HEK293 (cell line): ENCODE measurements around the gene TTC31.
A peak's percentile ranks its signal among the peaks of the same experiment; 100 is the strongest.

ENCODE experiments used
- CTCF ChIA-PET: fragments of 350-600 bp; formaldehyde crosslinking; extraction: SDS; loops from one replicate; lab custom pipeline; 2021; ENCODE audit warnings: antibody characterized with exemption; lab: Yijun Ruan, JAX
- POLR2A ChIA-PET: fragments of 300-600 bp; formaldehyde crosslinking; extraction: SDS; loops from one replicate; lab custom pipeline; 2020; ENCODE audit warnings: antibody characterized with exemption, inconsistent platforms; lab: Yijun Ruan, JAX
- H3K27ac ChIP-seq: fragments of 200-500 bp; sonication (Bioruptor generic); 2 replicates; pipeline ENCODE4 v1.5.1; 2014; ENCODE audit warnings: low read depth, low read length, control low read depth, inconsistent platforms; ENCODE audit errors: extremely low read depth
- H3K36me3 ChIP-seq, 2 experiments: fragments of 200-500 bp in 1 of 2; sonication (Bioruptor generic) in 1 of 2; 1 replicate in 1 of 2; 2 replicates in 1 of 2; pipeline ENCODE4 v1.5.1; 2014 to 2017; ENCODE audit warnings: inconsistent platforms in 2 of 2, low read length in 2 of 2; ENCODE audit not compliant: control insufficient read depth in 2 of 2, insufficient read depth in 1 of 2
- H3K4me1 ChIP-seq: fragments of 200-500 bp; sonication (Bioruptor generic); 2 replicates; pipeline ENCODE4 v1.5.1; 2014; ENCODE audit warnings: mild to moderate bottlenecking, low read length, inconsistent platforms; ENCODE audit not compliant: control insufficient read depth, insufficient read depth
- H3K4me3 ChIP-seq: 2 replicates; pipeline ENCODE4 v1.5.1; 2011; ENCODE audit warnings: low read depth, mild to moderate bottlenecking, control low read depth, low read length, moderate library complexity
- H3K9me3 ChIP-seq: fragments of 200-500 bp; sonication (Bioruptor generic); 2 replicates; pipeline ENCODE4 v1.5.1; 2014; ENCODE audit warnings: low read depth, low read length, inconsistent platforms; ENCODE audit not compliant: control insufficient read depth, insufficient read depth
- ATF2 ChIP-seq: fragments of 450-650 bp; formaldehyde crosslinking; IDR thresholded peaks from 2 replicates; pipeline ENCODE4 v1.5.1; 2016; ENCODE audit warnings: missing biosample characterization, missing genetic modification characterization, low read depth
- BCL6B ChIP-seq: fragments of 450-650 bp; formaldehyde crosslinking; IDR thresholded peaks from 2 replicates; pipeline ENCODE4 v1.5.1; 2017; ENCODE audit warnings: missing biosample characterization, missing genetic modification characterization
- GLI2 ChIP-seq: fragments of 450-650 bp; formaldehyde crosslinking; IDR thresholded peaks from 2 replicates; pipeline ENCODE4; 2017; ENCODE audit warnings: missing biosample characterization, missing genetic modification characterization, low read depth, borderline replicate concordance
- KLF17 ChIP-seq: fragments of 450-650 bp; formaldehyde crosslinking; IDR thresholded peaks from 2 replicates; pipeline ENCODE4 v1.5.1; 2016; ENCODE audit warnings: missing biosample characterization, missing genetic modification characterization
- MYNN ChIP-seq: fragments of 450-650 bp; formaldehyde crosslinking; IDR thresholded peaks from 2 replicates; pipeline ENCODE4 v1.5.1; 2016; ENCODE audit warnings: missing biosample characterization, missing genetic modification characterization, borderline replicate concordance
- PBX3 ChIP-seq: sonication (generic); formaldehyde crosslinking; IDR thresholded peaks from 2 replicates; pipeline ENCODE4 v1.8.1; 2022; ENCODE audit warnings: mild to moderate bottlenecking, moderate library complexity, missing genetic modification reagents
- PRDM10 ChIP-seq: fragments of 450-650 bp; formaldehyde crosslinking; IDR thresholded peaks from 2 replicates; pipeline ENCODE4 v1.5.1; 2016; ENCODE audit warnings: missing biosample characterization, missing genetic modification characterization
- SCRT1 ChIP-seq: fragments of 450-650 bp; formaldehyde crosslinking; IDR thresholded peaks from 2 replicates; pipeline ENCODE4 v1.5.1; 2016; ENCODE audit warnings: missing biosample characterization, missing genetic modification characterization, borderline replicate concordance
- ZBTB20 ChIP-seq: fragments of 450-650 bp; formaldehyde crosslinking; IDR thresholded peaks from 2 replicates; pipeline ENCODE4 v1.5.1; 2016; ENCODE audit warnings: missing biosample characterization, missing genetic modification characterization
- ZBTB44 ChIP-seq: fragments of 450-650 bp; IDR thresholded peaks from 2 replicates; pipeline ENCODE4 v1.5.1; 2018; ENCODE audit warnings: missing biosample characterization, mild to moderate bottlenecking, missing genetic modification characterization
- ZBTB7A ChIP-seq: fragments of 450-650 bp; formaldehyde crosslinking; IDR thresholded peaks from 2 replicates; pipeline ENCODE4 v1.5.1; 2016; ENCODE audit warnings: low read depth, missing biosample characterization, missing genetic modification characterization
- ZNF132 ChIP-seq: fragments of 450-650 bp; formaldehyde crosslinking; IDR thresholded peaks from 2 replicates; pipeline ENCODE4 v1.5.1; 2017; ENCODE audit warnings: missing biosample characterization, missing genetic modification characterization, borderline replicate concordance
- ZNF140 ChIP-seq: fragments of 450-650 bp; formaldehyde crosslinking; IDR thresholded peaks from 2 replicates; pipeline ENCODE4 v1.5.1; 2016; ENCODE audit warnings: missing biosample characterization, missing genetic modification characterization
- ZNF391 ChIP-seq: fragments of 450-650 bp; formaldehyde crosslinking; IDR thresholded peaks from 2 replicates; pipeline ENCODE4 v1.5.1; 2016; ENCODE audit warnings: low read depth, missing biosample characterization, missing genetic modification characterization, borderline replicate concordance
- ZNF596 ChIP-seq: fragments of 450-650 bp; IDR thresholded peaks from 2 replicates; pipeline ENCODE4 v1.5.0; 2018; ENCODE audit warnings: missing biosample characterization, mild to moderate bottlenecking, missing genetic modification characterization, moderate library complexity
- ZNF629 ChIP-seq: fragments of 450-650 bp; formaldehyde crosslinking; IDR thresholded peaks from 2 replicates; pipeline ENCODE4 v1.5.1; 2017; ENCODE audit warnings: missing biosample characterization, missing genetic modification characterization
- ZNF677 ChIP-seq: fragments of 450-650 bp; IDR thresholded peaks from 2 replicates; pipeline ENCODE4 v1.5.0; 2018; ENCODE audit warnings: missing biosample characterization, mild to moderate bottlenecking, missing genetic modification characterization, moderate library complexity

TTC31 gene

GRCh38 chr2:74448771-74449170 lies 34.1 kb upstream of the TTC31 start (continued):
- no peak for TF ChIP-seq GLI2 (tag by site-specific recombination)
- TF ChIP-seq ZBTB7A, result no peak
- TF ChIP-seq ATF2 (tag by site-specific recombination), result no peak
- no peak for TF ChIP-seq KLF17 (tag by site-specific recombination)
- TF ChIP-seq MYNN (tag by site-specific recombination), result no peak
- TF ChIP-seq ZBTB44 (tag by site-specific recombination), result no peak
- TF ChIP-seq ZBTB20, result no peak
- no peak for TF ChIP-seq ZNF140
- TF ChIP-seq ZNF391 (tag by site-specific recombination), result no peak

GRCh38 chr2:74450570-74451190 lies 32.2 kb upstream of the TTC31 start:
- Histone ChIP-seq H3K4me1 (no peaks in the 10 kb centered on the region), H3K36me3 (no peaks in the 10 kb centered on the region), H3K27ac (no peak overlapping the region), H3K4me3 (no peak overlapping the region), H3K9me3 (no peaks in the 10 kb centered on the region)
- ChIA-PET CTCF (interaction anchor here (1.5 kb wide), 1 partner anchor 11 kb away, joined by 6 read pairs; no protein-coding TSS in a partner anchor), POLR2A (interaction anchor here (1.3 kb wide), 1 partner anchor 10 kb away, joined by 3 read pairs; no protein-coding TSS in a partner anchor)
- TF ChIP-seq BCL6B (tag by site-specific recombination), result no peak
- TF ChIP-seq PBX3, result no peak
- no peak for TF ChIP-seq ZNF132 (tag by site-specific recombination)
- no peak for TF ChIP-seq ZNF677 (tag by site-specific recombination)
- no peak for TF ChIP-seq ZNF596 (tag by site-specific recombination)
- TF ChIP-seq ZNF629 (tag by site-specific recombination), result no peak
- TF ChIP-seq PRDM10 (tag by site-specific recombination), result peak; percentile 65
- no peak for TF ChIP-seq SCRT1 (tag by site-specific recombination)
